ENCODE data around the gene ARL2BP. TPM values are rescaled to one million over a fixed set of nuclear protein-coding genes. Genes with fewer than 3 reads are reported as not detected.
"Not testable (repeated sequence)": the region's sequence is repeated elsewhere in the genome, so short reads cannot be mapped to it uniquely, and the experiment has no call there.

The ARL2BP gene
- total RNA-seq, 2 experiments from 2014 or later = 26.6 to 31.2 TPM

DNA sequence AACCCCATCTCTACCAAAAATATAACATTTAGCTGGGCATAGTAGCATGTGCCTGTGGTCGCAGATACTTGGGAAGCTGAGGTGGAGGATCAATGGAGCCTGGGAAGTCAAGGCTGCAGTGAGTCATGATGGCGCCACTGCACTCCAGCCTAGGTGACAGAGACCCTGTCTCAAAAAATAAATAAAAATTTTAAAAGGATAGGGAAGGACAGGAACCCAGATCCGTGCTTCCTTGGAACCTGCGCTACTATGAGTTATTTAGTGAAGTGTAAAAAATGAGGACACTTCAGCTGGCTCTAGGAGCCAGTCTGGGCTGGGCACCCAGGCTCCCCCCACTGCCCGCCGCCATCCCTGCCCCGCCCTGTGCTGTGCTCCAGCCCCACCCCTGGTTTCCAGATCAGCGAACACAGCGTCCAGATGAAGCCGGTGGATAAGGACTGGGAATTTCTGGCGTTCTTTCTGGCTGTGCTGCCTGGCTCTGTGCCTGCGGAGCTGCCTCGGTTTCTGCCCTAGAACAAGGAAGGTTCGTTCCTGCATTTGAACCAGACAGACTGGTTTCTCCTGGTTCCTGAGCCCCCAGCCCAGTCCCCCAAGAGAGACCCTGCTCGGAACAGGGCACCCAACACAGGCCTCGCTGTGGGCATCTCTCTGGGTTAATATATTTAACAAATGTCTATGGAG lies 20.9 kb downstream of the ARL2BP start:
- no peaks in the 10 kb centered on the region for H3K79me2 ChIP-seq (ENCODE audit: insufficient read depth, low read depth, low read length)
- H3K4me3 ChIP-seq (ENCODE audit: low read depth, low read length, poor library complexity, severe bottlenecking) = no peak overlapping the region
- TF ChIP-seq, protein P1, sequence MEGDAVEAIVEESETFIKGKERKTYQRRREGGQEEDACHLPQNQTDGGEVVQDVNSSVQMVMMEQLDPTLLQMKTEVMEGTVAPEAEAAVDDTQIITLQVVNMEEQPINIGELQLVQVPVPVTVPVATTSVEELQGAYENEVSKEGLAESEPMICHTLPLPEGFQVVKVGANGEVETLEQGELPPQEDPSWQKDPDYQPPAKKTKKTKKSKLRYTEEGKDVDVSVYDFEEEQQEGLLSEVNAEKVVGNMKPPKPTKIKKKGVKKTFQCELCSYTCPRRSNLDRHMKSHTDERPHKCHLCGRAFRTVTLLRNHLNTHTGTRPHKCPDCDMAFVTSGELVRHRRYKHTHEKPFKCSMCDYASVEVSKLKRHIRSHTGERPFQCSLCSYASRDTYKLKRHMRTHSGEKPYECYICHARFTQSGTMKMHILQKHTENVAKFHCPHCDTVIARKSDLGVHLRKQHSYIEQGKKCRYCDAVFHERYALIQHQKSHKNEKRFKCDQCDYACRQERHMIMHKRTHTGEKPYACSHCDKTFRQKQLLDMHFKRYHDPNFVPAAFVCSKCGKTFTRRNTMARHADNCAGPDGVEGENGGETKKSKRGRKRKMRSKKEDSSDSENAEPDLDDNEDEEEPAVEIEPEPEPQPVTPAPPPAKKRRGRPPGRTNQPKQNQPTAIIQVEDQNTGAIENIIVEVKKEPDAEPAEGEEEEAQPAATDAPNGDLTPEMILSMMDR (conservative IDR thresholded peaks at IDR 0.05; ENCODE audit: low read length) = no peak
- TF ChIP-seq EZH2phosphoT487 (IDR thresholded peaks at IDR 0.05; ENCODE audit: borderline replicate concordance, low read depth, low read length) = no peak
- ChIA-PET POLR2A (no interaction called here), CTCF (ENCODE audit: unreplicated experiment) (no interaction called here)
- H3K4me2 ChIP-seq (ENCODE audit: low read length) = no peak overlapping the region
- no peak overlapping the region for H2AFZ ChIP-seq (ENCODE audit: low read length)
- H4K20me1 ChIP-seq (ENCODE audit: insufficient read depth, low read length) = no peaks in the 10 kb centered on the region
- H3K27ac ChIP-seq (ENCODE audit: low read depth, low read length, poor library complexity, severe bottlenecking) = no peak overlapping the region
- no TSS peak for BruUV-seq (replicated peaks)
- no peaks in the 10 kb centered on the region for H3K9me2 ChIP-seq (ENCODE audit: insufficient read depth, low read length)
- DNase-seq (ENCODE audit: low spot score) = no peak
- no peaks in the 10 kb centered on the region for H3K36me3 ChIP-seq (ENCODE audit: insufficient read depth, low read length)
- intact Hi-C loops (cut with micrococcal nuclease; ENCODE audit: unreplicated experiment) = no loop called here
- H3K4me1 ChIP-seq (ENCODE audit: insufficient read depth, low read length, poor library complexity, severe bottlenecking) = no peaks in the 10 kb centered on the region
- H3K9me3 ChIP-seq (ENCODE audit: low read length) = no peaks in the 10 kb centered on the region

DNA sequence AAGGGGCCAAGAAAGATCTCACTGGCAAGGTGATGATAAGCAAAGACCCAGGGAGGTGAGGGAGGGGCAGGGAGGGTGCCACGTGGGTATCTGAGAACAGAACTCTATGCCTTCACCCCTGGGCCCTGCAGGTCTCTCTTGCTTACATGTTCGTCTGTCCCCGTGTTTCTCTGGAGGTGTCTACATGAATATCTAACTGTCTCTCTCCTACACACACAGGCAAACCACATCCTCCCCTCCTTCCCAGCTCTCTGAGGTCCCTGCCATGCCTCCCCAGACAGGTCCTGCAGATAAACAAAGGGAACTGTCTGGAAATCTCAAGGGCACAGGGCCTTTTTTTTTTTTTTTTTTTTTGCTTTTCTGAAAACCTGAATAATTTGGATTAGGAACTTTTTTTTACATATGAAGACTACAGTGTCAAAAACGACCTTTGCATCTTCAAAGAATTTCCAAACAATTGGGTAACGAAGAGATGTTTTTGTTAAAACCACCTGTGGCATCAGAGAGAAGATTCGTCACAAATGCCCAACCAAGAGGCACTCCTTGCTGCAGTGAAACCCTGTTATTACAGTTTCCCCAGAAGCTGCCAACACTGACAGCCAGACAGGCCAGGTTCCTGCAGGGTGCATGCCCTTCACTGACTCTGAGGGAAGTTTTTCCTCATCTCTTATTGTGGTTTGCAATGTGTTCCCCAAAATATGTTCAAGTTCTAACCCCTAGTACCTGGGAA lies 21.6 kb downstream of the ARL2BP start:
- Histone ChIP-seq H3K4me2 (ENCODE audit: low read length) (no peak overlapping the region), H3K27ac (ENCODE audit: low read depth, low read length, poor library complexity, severe bottlenecking) (no peak overlapping the region), H3K9me2 (ENCODE audit: insufficient read depth, low read length) (no peaks in the 10 kb centered on the region), H2AFZ (ENCODE audit: low read length) (0 out of 2 replicates have a peak overlapping the region, but pooled peaks have one; percentile 43), H3K9me3 (ENCODE audit: low read length) (no peaks in the 10 kb centered on the region), H3K4me3 (ENCODE audit: low read depth, low read length, poor library complexity, severe bottlenecking) (no peak overlapping the region), H3K4me1 (ENCODE audit: insufficient read depth, low read length, poor library complexity, severe bottlenecking) (no peaks in the 10 kb centered on the region), H3K79me2 (ENCODE audit: insufficient read depth, low read depth, low read length) (no peaks in the 10 kb centered on the region), H3K36me3 (ENCODE audit: insufficient read depth, low read length) (no peaks in the 10 kb centered on the region), H4K20me1 (ENCODE audit: insufficient read depth, low read length) (no peaks in the 10 kb centered on the region)
- TF ChIP-seq, protein P1 (conservative IDR thresholded peaks at IDR 0.05; ENCODE audit: low read length) = no peak
- TF ChIP-seq EZH2phosphoT487 (IDR thresholded peaks at IDR 0.05; ENCODE audit: borderline replicate concordance, low read depth, low read length) = no peak
- no TSS peak for BruUV-seq (replicated peaks)
- ChIA-PET CTCF (ENCODE audit: unreplicated experiment) (interaction anchor here (0.6 kb wide), 1 partner anchor 279 kb away, joined by 3 read pairs; no protein-coding TSS in a partner anchor), POLR2A (interaction anchor here (0.6 kb wide), 1 partner anchor 31 kb away, joined by 3 read pairs; no protein-coding TSS in a partner anchor)
- intact Hi-C loops (cut with micrococcal nuclease; ENCODE audit: unreplicated experiment) = no loop called here
- no peak for DNase-seq (ENCODE audit: low spot score)

DNA sequence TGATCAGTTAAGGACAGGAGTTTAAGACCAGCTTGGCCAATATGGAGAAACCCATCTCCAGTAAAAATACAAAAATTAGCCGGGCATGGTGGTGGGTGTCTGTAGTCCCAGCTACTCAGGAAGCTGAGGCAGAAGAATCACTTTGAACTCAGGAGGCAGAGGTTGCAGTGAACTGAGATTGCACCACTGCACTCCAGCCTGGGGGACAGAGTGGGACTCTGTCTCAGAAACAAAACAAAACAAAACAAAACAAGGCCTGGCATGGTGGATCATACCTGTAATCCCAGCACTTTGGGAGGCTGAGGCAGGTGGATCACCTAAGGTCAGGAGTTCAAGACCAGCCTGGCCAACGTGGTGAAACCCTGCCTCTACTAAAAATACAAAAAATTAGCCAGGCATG lies 22.3 kb downstream of the ARL2BP start:
- ChIA-PET CTCF (ENCODE audit: unreplicated experiment) (interaction anchor here (0.6 kb wide), 1 partner anchor 278 kb away, joined by 3 read pairs; no protein-coding TSS in a partner anchor), POLR2A (interaction anchor here (0.6 kb wide), 1 partner anchor 32 kb away, joined by 3 read pairs; no protein-coding TSS in a partner anchor)
- H3K9me3 ChIP-seq (ENCODE audit: low read length); H3K4me1 ChIP-seq (ENCODE audit: insufficient read depth, low read length, poor library complexity, severe bottlenecking); H3K4me2 ChIP-seq (ENCODE audit: low read length); H3K4me3 ChIP-seq (ENCODE audit: low read depth, low read length, poor library complexity, severe bottlenecking); H3K27ac ChIP-seq (ENCODE audit: low read depth, low read length, poor library complexity, severe bottlenecking); H3K36me3 ChIP-seq (ENCODE audit: insufficient read depth, low read length); H3K9me2 ChIP-seq (ENCODE audit: insufficient read depth, low read length); H4K20me1 ChIP-seq (ENCODE audit: insufficient read depth, low read length); intact Hi-C loops (cut with micrococcal nuclease; ENCODE audit: unreplicated experiment); DNase-seq (ENCODE audit: low spot score); BruUV-seq (replicated peaks); H3K79me2 ChIP-seq (ENCODE audit: insufficient read depth, low read depth, low read length): not testable (repeated sequence)
- 0 out of 2 replicates have a peak overlapping the region, but pooled peaks have one; percentile 43 for H2AFZ ChIP-seq (ENCODE audit: low read length)

All from OCI-LY7 (cell line).